ENCODE data around the gene GBP5. TPM values are rescaled to one million over a fixed set of nuclear protein-coding genes. Genes with fewer than 3 reads are reported as not detected.
"Not testable (repeated sequence)": the region's sequence is repeated elsewhere in the genome, so short reads cannot be mapped to it uniquely, and the experiment has no call there.

The GBP5 gene, protein sequence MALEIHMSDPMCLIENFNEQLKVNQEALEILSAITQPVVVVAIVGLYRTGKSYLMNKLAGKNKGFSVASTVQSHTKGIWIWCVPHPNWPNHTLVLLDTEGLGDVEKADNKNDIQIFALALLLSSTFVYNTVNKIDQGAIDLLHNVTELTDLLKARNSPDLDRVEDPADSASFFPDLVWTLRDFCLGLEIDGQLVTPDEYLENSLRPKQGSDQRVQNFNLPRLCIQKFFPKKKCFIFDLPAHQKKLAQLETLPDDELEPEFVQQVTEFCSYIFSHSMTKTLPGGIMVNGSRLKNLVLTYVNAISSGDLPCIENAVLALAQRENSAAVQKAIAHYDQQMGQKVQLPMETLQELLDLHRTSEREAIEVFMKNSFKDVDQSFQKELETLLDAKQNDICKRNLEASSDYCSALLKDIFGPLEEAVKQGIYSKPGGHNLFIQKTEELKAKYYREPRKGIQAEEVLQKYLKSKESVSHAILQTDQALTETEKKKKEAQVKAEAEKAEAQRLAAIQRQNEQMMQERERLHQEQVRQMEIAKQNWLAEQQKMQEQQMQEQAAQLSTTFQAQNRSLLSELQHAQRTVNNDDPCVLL
- 1 to 10 TPM in 1 of 4 donors, under 1 TPM in 3; 0.42 to 3.0 (median 0.73) TPM for total RNA-seq

DNA sequence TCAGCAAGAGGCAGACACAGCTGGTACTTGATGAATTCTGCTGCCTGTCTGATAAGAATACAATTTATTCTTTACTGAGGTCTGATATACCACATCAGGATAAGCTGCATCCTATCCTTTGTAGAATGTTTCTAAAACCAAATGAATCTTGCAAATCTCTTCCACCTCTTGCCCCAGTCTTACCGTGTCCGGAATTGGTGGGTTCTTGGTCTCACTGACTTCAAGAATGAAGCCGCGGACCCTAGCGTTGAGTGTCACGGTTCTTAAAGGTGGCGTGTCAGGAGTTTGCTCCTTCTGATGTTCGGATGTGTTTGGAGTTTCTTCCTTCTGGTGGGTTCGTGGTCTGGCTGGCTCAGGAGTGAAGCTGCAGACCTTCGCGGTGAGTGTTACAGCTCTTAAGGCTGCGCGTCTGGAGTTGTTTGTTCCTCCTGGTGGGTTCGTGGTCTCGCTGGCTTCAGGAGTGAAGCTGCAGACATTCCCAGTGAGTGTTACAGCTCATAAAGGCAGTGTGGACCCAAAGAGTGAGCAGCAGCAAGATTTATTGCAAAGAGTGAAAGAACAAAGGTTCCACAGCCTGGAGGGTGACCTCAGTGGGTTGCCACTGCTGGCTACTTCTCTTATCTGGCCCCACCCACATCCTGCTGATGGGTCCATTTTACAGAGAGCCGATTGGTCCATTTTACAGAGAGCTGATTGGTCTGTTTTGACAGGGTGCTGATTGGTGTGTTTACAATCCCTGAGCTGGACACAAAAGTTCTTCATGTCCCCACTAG, at the start of gene GBP5:
Gene GBP5, minus strand, starts transcription at position 592 of the 773 bp plus-strand sequence. CDS start 3,305 bp downstream, outside the sequence.
- H3K36me3 ChIP-seq; DNase-seq (ENCODE audit: extremely low spot score); H3K9me3 ChIP-seq; H3K27me3 ChIP-seq; intact Hi-C loops (cut with DNase I): not testable (repeated sequence)
- peak within 1 kb of the TSS in 2 of 4 donors; percentile 13 to 72 for H3K27ac ChIP-seq (replicated peaks in 1 of 4)
- peaks cover 0 to 29% (median 21%) of the 10 kb centered on the region in 4 donors for H3K4me1 ChIP-seq
- peak within 1 kb of the TSS in 3 of 4 donors; percentile 8 to 43 (median 26) for H3K4me3 ChIP-seq
- 92% methylated on average over 14 of the region's 16 CpGs for WGBS
- TF ChIP-seq POLR2AphosphoS5 (IDR thresholded peaks at IDR 0.05), result peak in 1 of 2 donors; percentile 35

DNA sequence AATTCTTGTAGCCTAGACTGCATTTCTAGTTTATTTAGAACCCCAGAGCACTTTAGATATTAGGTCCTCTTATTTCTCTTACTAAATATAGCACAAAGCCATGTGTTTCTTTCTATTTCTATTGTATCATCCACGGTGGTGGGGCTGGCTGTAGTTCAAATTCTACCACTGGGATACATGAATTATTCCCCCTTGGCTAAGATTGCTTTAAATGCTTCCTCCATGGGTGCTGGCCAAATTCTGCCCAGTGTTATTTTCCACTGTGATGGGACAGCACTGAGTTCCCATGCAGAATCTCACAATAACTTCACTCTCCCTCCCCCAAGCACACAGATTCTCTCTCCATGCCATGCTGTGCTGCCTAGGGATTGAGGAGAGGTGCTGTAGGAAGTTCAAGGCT, 49.7 kb upstream of the GBP5 start:
- DNase-seq (ENCODE audit: extremely low spot score), result no peak
- TF ChIP-seq CTCF (IDR thresholded peaks at IDR 0.05), result no peak
- Histone ChIP-seq H3K27me3 (no peaks in the 10 kb centered on the region), H3K4me3 (no peak overlapping the region), H3K9me3 (peaks cover 0 to 4% (median 1%) of the 10 kb centered on the region in 4 donors), H3K36me3 (no peaks in the 10 kb centered on the region), H3K27ac (replicated peaks in 1 of 4) (no peak overlapping the region), H3K4me1 (peaks cover 8 to 12% (median 10%) of the 10 kb centered on the region in 4 donors)
- WGBS, result 12% methylated on average over 1 of the region's 1 CpG
- intact Hi-C loops (cut with DNase I), result no loop called here

GRCh38 chr1:89312572-89312971, 39.9 kb upstream of the GBP5 start:
- TF ChIP-seq POLR2AphosphoS5 (IDR thresholded peaks at IDR 0.05) (no peak), EP300 (IDR thresholded peaks at IDR 0.05) (no peak), CTCF (IDR thresholded peaks at IDR 0.05) (no peak), POLR2A (IDR thresholded peaks at IDR 0.05; ENCODE audit: low read depth) (no peak)
- no peak overlapping the region for H3K4me3 ChIP-seq
- H3K36me3 ChIP-seq, result no peaks in the 10 kb centered on the region
- no peaks in the 10 kb centered on the region for H3K9me3 ChIP-seq
- no peak overlapping the region for H3K27ac ChIP-seq (replicated peaks in 1 of 4)
- intact Hi-C loops (cut with DNase I), result no loop called here
- H3K27me3 ChIP-seq, result no peaks in the 10 kb centered on the region
- peaks cover 22 to 25% (median 24%) of the 10 kb centered on the region in 4 donors for H3K4me1 ChIP-seq
- no peak for DNase-seq (ENCODE audit: extremely low spot score)

GRCh38 chr1:89311757-89312156, 39.1 kb upstream of the GBP5 start:
- intact Hi-C loops (cut with DNase I), result no loop called here
- DNase-seq (ENCODE audit: extremely low spot score), result no peak
- Histone ChIP-seq H3K27ac (replicated peaks in 1 of 4) (peak overlapping the region in 2 of 4 donors; percentile 49 to 63), H3K27me3 (no peaks in the 10 kb centered on the region), H3K4me3 (no peak overlapping the region), H3K4me1 (peaks cover 22 to 25% (median 24%) of the 10 kb centered on the region in 4 donors), H3K36me3 (no peaks in the 10 kb centered on the region), H3K9me3 (no peaks in the 10 kb centered on the region)
- 68% methylated on average over 4 of the region's 4 CpGs for WGBS
- TF ChIP-seq POLR2AphosphoS5 (IDR thresholded peaks at IDR 0.05), result no peak
- no peak for TF ChIP-seq EP300 (IDR thresholded peaks at IDR 0.05)
- no peak for TF ChIP-seq POLR2A (IDR thresholded peaks at IDR 0.05; ENCODE audit: low read depth)
- TF ChIP-seq CTCF (IDR thresholded peaks at IDR 0.05), result no peak

- Histone ChIP-seq H3K36me3 (no peaks in the 10 kb centered on the region), H3K9me3 (no peaks in the 10 kb centered on the region), H3K4me1 (peaks cover 22 to 25% (median 24%) of the 10 kb centered on the region in 4 donors), H3K27me3 (no peaks in the 10 kb centered on the region), H3K4me3 (no peak overlapping the region), H3K27ac (replicated peaks in 1 of 4) (peak overlapping the region; percentile 26 to 64 (median 56))
- no peak for DNase-seq (ENCODE audit: extremely low spot score)
- intact Hi-C loops (cut with DNase I), result no loop called here
- TF ChIP-seq POLR2A (IDR thresholded peaks at IDR 0.05; ENCODE audit: low read depth), result no peak
- TF ChIP-seq POLR2AphosphoS5 (IDR thresholded peaks at IDR 0.05), result no peak
- TF ChIP-seq EP300 (IDR thresholded peaks at IDR 0.05), result no peak
- TF ChIP-seq CTCF (IDR thresholded peaks at IDR 0.05), result no peak
Observed at GRCh38 chr1:89310976-89311375, 38.3 kb upstream of the GBP5 start.
